CD14-positive monocyte (primary cell): ENCODE data around the gene TBC1D22A. TPM values are rescaled to one million over a fixed set of nuclear protein-coding genes. Genes with fewer than 3 reads are reported as not detected.

ENCODE experiments used
- DNase-seq, 3 donors: peaks; one replicate each; pipeline ENCODE4 v3.0.0-alpha.2; 2011 to 2022
- H2AFZ ChIP-seq: 2 replicates; pipeline ENCODE4 v1.6.0; 2012; ENCODE audit warnings: mild to moderate bottlenecking, low read depth, low read length, inconsistent platforms; ENCODE audit not compliant: insufficient read depth, poor library complexity, severe bottlenecking
- H3K27ac ChIP-seq, 2 donors: 1 replicate in 1 of 2; 2 replicates in 1 of 2; pipeline ENCODE4 v1.5.1; 2012 to 2013; ENCODE audit warnings: low read length in 2 of 2, control low read depth in 1 of 2, inconsistent platforms in 1 of 2, low read depth in 1 of 2, mild to moderate bottlenecking in 1 of 2
- H3K27me3 ChIP-seq, 2 donors: one replicate each; pipeline versions ENCODE4 v1.6.0 to v1.6.1; 2011 to 2013; ENCODE audit warnings: low read length in 2 of 2; ENCODE audit not compliant: control insufficient read depth in 2 of 2, insufficient read depth in 2 of 2
- H3K36me3 ChIP-seq, 2 donors: replicated peaks in 1 of 2; 1 replicate in 1 of 2; 2 replicates in 1 of 2; pipeline versions ENCODE4 v1.5.1 to v1.6.1; 2012 to 2013; ENCODE audit warnings: low read length in 2 of 2, control low read depth in 1 of 2, inconsistent platforms in 1 of 2, mild to moderate bottlenecking in 1 of 2; ENCODE audit not compliant: insufficient read depth in 2 of 2, control insufficient read depth in 1 of 2
- H3K4me1 ChIP-seq, 2 donors: 1 replicate in 1 of 2; 2 replicates in 1 of 2; pipeline versions ENCODE4 v1.5.1 to v1.6.1; 2012 to 2013; ENCODE audit warnings: low read length in 2 of 2, control low read depth in 1 of 2, inconsistent platforms in 1 of 2, mild to moderate bottlenecking in 1 of 2, moderate library complexity in 1 of 2; ENCODE audit not compliant: insufficient read depth in 2 of 2, control insufficient read depth in 1 of 2
- H3K4me2 ChIP-seq: replicated peaks from 2 replicates; pipeline ENCODE3; 2012; ENCODE audit warnings: low read length, moderate library complexity, mild to moderate bottlenecking; ENCODE audit not compliant: poor library complexity, severe bottlenecking; ENCODE audit errors: extremely low read depth
- H3K4me3 ChIP-seq, 3 experiments: fragments of 200-600 bp in 1 of 3; sonication (generic) in 1 of 3; replicated peaks in 1 of 3; 1 replicate in 2 of 3; 2 replicates in 1 of 3; pipeline ENCODE4 v1.5.1; 2011 to 2013; ENCODE audit warnings: low read length in 3 of 3, mild to moderate bottlenecking in 3 of 3, control low read depth in 2 of 3, low read depth in 2 of 3, inconsistent platforms in 1 of 3, moderate library complexity in 1 of 3
- H3K79me2 ChIP-seq: 2 replicates; pipeline ENCODE4 v1.6.0; 2012; ENCODE audit warnings: mild to moderate bottlenecking, control low read depth, inconsistent platforms, low read length, moderate library complexity; ENCODE audit not compliant: insufficient read depth
- H3K9ac ChIP-seq: 2 replicates; pipeline ENCODE4 v1.6.0; 2017; ENCODE audit warnings: low read length, mild to moderate bottlenecking; ENCODE audit not compliant: insufficient read depth, poor library complexity, severe bottlenecking
- H3K9me3 ChIP-seq, 2 donors: replicated peaks in 1 of 2; 1 replicate in 1 of 2; 2 replicates in 1 of 2; pipeline versions ENCODE4 v1.5.1 to v1.6.1; 2012 to 2013; ENCODE audit warnings: low read length in 2 of 2, control low read depth in 1 of 2; ENCODE audit not compliant: control insufficient read depth in 1 of 2, insufficient read depth in 1 of 2
- H4K20me1 ChIP-seq: 2 replicates; pipeline ENCODE4 v1.6.0; 2012; ENCODE audit warnings: mild to moderate bottlenecking, low read length, control low read depth, moderate library complexity; ENCODE audit not compliant: insufficient read depth
- H3K27ac Mint-ChIP-seq, 7 donors: one replicate each; pipeline ENCODE4 v1.8.0; 2020; ENCODE audit warnings: mild to moderate bottlenecking in 7 of 7, mixed read lengths in 7 of 7, moderate library complexity in 6 of 7, inconsistent platforms in 2 of 7
- H3K27me3 Mint-ChIP-seq, 3 donors: one replicate each; pipeline ENCODE4 v1.8.0; 2021 to 2022; ENCODE audit warnings: low read depth in 3 of 3, mild to moderate bottlenecking in 3 of 3, mixed read lengths in 3 of 3, moderate library complexity in 3 of 3, inconsistent platforms in 1 of 3
- H3K36me3 Mint-ChIP-seq, 2 donors: one replicate each; pipeline ENCODE4 v1.8.0; 2020; ENCODE audit warnings: mixed read lengths in 2 of 2, inconsistent platforms in 1 of 2, mild to moderate bottlenecking in 1 of 2
- H3K4me1 Mint-ChIP-seq: one replicate; pipeline ENCODE4 v1.8.0; 2020; ENCODE audit warnings: mild to moderate bottlenecking, mixed read lengths
- H3K4me3 Mint-ChIP-seq, 2 donors: one replicate each; pipeline ENCODE4 v1.8.0; 2020; ENCODE audit warnings: mild to moderate bottlenecking in 2 of 2, mixed read lengths in 2 of 2, moderate library complexity in 1 of 2
- H3K9me3 Mint-ChIP-seq, 7 donors: one replicate each; pipeline ENCODE4 v1.8.0; 2020 to 2022; ENCODE audit warnings: mixed read lengths in 7 of 7, mild to moderate bottlenecking in 6 of 7, moderate library complexity in 6 of 7, inconsistent platforms in 2 of 7
- WGBS: methylation state at CpG from one replicate; pipeline ENCODE4 v1.1.5; 2013; ENCODE audit warnings: missing lambda C conversion rate; ENCODE audit not compliant: insufficient coverage; 5-methylcytosine and 5-hydroxymethylcytosine counted together
- intact Hi-C, 2 donors: fragments of 100-400 bp; cut with micrococcal nuclease; formaldehyde crosslinking; loops; one replicate each; pipeline versions ENCODE4 v1.15.0 to v1.15.1; 2023
- polyA plus RNA-seq, 3 donors: library from polyadenylated mRNA; depleted of rRNA in 1 of 3; unstranded in 2 of 3; stranded (reverse) in 1 of 3; fragments of 300-500 nt in 2 of 3; fragments of >200 nt in 1 of 3; fragmentation: Illumina TruSeq in 2 of 3; gene quantifications; 1 replicate in 2 of 3; 2 replicates in 1 of 3; pipeline ENCODE4 v1.2.3, GENCODE V29; 2012 to 2021
- TF ChIP-seq, protein P1 (sequence below): fragments of 200-600 bp; IDR thresholded peaks from one replicate; pipeline ENCODE4 v1.8.0; 2022; ENCODE audit warnings: antibody characterized with exemption, mild to moderate bottlenecking

The TBC1D22A gene
- polyA plus RNA-seq, 3 donors, result 25.9 to 36.2 (median 29.5) TPM

GRCh38 chr22:47083379-47083986 is 321.0 kb downstream of the TBC1D22A start:
- Histone ChIP-seq H3K79me2 (no peaks in the 10 kb centered on the region), H3K4me3 (no peak overlapping the region), H3K36me3 (no peaks in the 10 kb centered on the region), H3K4me1 (no peaks in the 10 kb centered on the region), H2AFZ (no peak overlapping the region), H3K27ac (no peak overlapping the region), H3K27me3 (no peaks in the 10 kb centered on the region), H3K9me3 (peaks cover 5 to 8% of the 10 kb centered on the region in 2 donors), H3K4me2 (no peak overlapping the region), H4K20me1 (peaks cover 17% of the 10 kb centered on the region), H3K9ac (no peak overlapping the region)
- Mint-ChIP-seq H3K9me3 (peaks cover 5 to 26% (median 10%) of the 10 kb centered on the region in 7 donors), H3K36me3 (peaks cover 0 to 2% of the 10 kb centered on the region in 2 donors), H3K27me3 (no peaks in the 10 kb centered on the region), H3K4me3 (no peak overlapping the region), H3K27ac (no peak overlapping the region), H3K4me1 (no peaks in the 10 kb centered on the region)
- TF ChIP-seq, protein P1, sequence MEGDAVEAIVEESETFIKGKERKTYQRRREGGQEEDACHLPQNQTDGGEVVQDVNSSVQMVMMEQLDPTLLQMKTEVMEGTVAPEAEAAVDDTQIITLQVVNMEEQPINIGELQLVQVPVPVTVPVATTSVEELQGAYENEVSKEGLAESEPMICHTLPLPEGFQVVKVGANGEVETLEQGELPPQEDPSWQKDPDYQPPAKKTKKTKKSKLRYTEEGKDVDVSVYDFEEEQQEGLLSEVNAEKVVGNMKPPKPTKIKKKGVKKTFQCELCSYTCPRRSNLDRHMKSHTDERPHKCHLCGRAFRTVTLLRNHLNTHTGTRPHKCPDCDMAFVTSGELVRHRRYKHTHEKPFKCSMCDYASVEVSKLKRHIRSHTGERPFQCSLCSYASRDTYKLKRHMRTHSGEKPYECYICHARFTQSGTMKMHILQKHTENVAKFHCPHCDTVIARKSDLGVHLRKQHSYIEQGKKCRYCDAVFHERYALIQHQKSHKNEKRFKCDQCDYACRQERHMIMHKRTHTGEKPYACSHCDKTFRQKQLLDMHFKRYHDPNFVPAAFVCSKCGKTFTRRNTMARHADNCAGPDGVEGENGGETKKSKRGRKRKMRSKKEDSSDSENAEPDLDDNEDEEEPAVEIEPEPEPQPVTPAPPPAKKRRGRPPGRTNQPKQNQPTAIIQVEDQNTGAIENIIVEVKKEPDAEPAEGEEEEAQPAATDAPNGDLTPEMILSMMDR, result no peak
- DNase-seq, result no peak
- 96% methylated on average over 11 of the region's 14 CpGs for WGBS
- intact Hi-C loops, result no loop called here

DNA sequence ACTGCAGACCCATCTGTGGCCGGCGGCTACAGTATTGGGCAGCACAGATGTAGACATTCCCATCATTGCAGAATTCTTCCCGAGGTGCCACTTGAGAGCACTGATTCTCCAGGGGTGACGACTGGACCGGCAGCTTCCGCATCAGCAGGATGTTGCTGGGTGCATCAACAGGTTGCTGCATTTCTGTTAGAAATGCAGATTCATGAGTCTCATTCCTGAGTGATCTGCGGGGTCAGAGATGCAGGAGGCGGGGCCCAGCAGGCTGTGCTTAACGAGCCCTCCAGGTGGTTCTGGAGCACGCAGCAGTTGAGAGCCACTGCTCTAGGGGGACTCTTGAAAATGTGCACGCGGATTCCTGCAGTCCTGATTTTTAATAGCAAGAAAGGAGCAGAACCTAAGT is 321.8 kb downstream of the TBC1D22A start:
- WGBS, result 98% methylated on average over 12 of the region's 12 CpGs
- Histone ChIP-seq H3K4me1 (no peaks in the 10 kb centered on the region), H4K20me1 (peaks cover 14% of the 10 kb centered on the region), H3K9ac (no peak overlapping the region), H3K36me3 (no peaks in the 10 kb centered on the region), H3K27ac (no peak overlapping the region), H3K4me2 (no peak overlapping the region), H3K79me2 (no peaks in the 10 kb centered on the region), H2AFZ (no peak overlapping the region), H3K9me3 (peaks cover 0 to under 1% of the 10 kb centered on the region in 2 donors), H3K27me3 (no peaks in the 10 kb centered on the region), H3K4me3 (no peak overlapping the region)
- Mint-ChIP-seq H3K4me1 (no peaks in the 10 kb centered on the region), H3K36me3 (peaks cover 0 to 2% of the 10 kb centered on the region in 2 donors), H3K27ac (peak overlapping the region in 1 of 7 donors; percentile 62), H3K4me3 (no peak overlapping the region), H3K27me3 (no peaks in the 10 kb centered on the region), H3K9me3 (peaks cover 2 to 19% (median 7%) of the 10 kb centered on the region in 7 donors)
- TF ChIP-seq, protein P1, result no peak
- no peak for DNase-seq
- intact Hi-C loops, result no loop called here
